Hematopoietic multipotent progenitor cell (in vitro differentiated cells): ENCODE data around the gene TSPEAR. TPM values are rescaled to one million over a fixed set of nuclear protein-coding genes. Genes with fewer than 3 reads are reported as not detected.
"Not testable (repeated sequence)": the region's sequence is repeated elsewhere in the genome, so short reads cannot be mapped to it uniquely, and the experiment has no call there.

Experiments used
- DNase-seq, 3 donors: peaks; one replicate each; pipeline ENCODE4 v3.0.0-alpha.2; 2011 to 2015; ENCODE audit warnings: low read depth in 2 of 3, low spot score in 2 of 3
- total RNA-seq: library from RNA; depleted of rRNA; stranded (reverse); fragments of >200 nt; gene quantifications from one replicate; pipeline ENCODE4 v1.2.3, GENCODE V29; 2012

The TSPEAR gene
- total RNA-seq, 1 donor, result not detected

DNA sequence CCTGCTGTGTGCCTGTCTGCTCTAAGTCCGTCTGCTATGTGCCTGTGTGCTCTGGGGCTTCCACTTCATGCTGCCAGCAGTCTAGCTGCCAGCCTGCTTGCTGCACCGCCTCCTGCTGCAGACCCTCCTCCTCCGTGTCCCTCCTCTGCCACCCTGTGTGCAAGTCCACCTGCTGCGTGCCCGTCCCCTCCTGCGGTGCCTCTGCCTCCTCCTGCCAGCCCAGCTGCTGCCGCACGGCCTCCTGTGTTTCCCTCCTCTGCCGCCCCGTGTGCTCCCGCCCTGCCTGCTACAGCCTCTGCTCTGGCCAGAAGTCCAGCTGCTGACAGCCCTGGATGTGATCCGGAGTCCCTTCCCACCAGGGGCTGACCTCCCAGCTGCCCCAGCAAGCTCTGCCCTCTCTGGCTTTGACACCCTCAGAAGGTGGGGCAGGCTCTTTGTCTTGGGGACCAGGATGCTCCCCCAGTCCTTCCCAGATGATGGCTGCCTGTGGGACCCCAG is 73.5 kb downstream of the TSPEAR start:
- not testable (repeated sequence) for DNase-seq

DNA sequence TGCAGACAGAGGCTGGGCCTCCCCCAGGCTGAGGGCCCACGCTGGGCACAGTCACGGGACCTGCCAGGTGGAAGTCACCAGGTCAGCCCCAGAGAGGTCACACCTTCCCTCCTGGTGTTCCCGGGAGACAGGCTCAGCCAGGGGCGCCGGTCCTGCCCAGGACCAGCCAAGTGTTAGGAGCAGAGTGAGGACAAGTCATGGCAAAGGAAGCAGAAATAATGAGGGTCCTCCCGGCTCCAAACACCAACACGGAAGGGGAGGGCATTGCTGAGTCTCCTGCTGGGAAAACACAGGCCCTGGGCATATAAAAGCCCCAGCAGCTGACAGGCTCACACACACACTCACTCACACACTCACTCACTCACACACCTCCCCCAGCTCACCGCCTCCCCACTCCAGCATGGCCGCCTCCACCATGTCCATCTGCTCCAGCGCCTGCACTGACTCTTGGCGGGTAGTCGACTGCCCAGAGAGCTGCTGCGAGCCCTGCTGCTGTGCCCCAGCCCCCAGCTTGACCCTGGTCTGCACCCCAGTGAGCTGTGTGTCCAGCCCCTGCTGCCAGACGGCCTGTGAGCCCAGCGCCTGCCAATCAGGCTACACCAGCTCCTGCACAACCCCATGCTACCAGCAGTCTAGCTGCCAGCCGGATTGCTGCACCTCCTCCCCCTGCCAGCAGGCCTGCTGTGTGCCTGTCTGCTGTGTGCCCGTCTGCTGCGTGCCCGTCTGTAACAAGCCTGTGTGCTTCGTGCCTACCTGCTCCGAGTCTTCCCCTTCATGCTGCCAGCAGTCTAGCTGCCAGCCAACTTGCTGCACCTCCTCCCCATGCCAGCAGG is 74.1 kb downstream of the TSPEAR start, which contains the start of gene KRTAP10-10:
KRTAP10-10 (plus strand) TSS at position 339 of the 833 bp plus-strand sequence; CDS start at position 401, 62 bp downstream.
- DNase-seq, result no peak

DNA sequence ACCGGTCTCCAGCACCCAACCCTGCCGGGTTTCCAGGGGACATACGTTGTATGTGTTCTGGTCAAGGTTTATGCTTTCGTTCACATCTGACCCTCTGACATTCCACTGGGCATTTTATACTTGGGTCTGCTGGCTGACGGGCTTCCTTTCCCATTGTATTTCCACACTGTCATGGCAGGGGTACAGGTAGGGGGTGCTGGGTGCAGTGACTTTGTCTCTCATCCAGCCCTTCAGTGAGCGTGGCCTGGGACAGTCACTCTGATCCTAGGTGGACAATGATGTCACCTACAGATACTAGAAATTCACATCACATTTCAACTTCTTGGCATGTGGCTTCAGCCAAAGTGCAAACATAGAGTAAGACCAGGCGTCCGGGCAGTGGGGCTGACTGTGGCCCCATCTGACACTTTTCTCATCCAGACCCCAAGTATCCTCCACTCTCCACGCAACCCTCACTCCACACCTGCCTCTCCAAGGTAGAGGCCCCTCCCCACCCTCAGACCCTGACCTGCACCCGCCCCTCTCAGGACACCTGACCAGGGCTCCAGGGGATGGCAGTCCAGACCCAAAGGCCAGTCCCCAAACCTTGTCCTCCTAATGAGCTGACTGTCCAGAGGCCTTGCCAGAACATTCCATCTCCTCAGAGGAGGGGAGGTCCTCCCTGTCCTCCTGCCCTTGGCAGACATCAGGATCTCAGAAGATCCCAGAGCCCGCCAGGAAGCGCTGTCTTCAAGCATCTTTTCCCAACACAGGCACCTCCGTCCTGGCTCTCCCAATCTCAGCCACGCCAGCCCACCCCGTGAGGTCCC is 75.0 kb downstream of the TSPEAR start:
- no peak for DNase-seq

DNA sequence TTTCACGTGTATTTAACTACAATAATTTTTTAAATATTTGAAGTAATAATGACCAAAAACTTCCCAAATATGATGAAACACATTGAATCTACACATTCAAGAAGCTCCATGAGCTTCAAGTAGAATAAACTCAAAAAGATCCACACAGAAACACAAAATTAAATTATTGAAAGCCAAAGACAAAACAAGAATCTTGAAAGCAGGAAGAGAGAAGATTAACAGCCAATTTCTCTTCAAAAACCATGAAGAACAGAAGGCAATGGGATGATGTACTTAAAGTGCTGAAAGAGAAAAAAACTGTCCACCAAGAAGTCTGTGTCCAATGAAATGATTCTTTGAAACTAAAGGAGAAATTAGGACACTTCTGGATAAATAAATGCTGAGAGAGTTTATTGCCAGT is 79.3 kb downstream of the TSPEAR start:
- no peak for DNase-seq

DNA sequence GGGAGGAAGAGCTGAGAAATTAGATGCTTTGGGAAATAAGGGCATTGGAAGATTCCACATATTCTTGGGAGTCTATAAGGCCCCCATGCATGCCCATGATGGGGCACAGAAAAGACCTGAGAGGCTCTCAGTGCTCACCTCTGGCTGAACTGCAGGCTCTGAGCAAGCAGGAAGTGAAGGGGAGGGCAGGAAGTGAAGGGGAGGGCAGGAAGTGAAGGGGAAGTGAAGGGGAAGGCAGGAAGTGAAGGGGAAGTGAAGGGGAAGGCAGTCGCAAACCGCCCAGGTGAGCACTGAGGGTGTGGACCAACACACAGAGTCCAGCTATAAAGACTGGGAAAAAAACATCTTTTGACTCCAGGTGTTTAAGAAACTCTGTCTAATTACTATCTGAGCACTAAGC is 80.9 kb downstream of the TSPEAR start:
- no peak for DNase-seq

DNA sequence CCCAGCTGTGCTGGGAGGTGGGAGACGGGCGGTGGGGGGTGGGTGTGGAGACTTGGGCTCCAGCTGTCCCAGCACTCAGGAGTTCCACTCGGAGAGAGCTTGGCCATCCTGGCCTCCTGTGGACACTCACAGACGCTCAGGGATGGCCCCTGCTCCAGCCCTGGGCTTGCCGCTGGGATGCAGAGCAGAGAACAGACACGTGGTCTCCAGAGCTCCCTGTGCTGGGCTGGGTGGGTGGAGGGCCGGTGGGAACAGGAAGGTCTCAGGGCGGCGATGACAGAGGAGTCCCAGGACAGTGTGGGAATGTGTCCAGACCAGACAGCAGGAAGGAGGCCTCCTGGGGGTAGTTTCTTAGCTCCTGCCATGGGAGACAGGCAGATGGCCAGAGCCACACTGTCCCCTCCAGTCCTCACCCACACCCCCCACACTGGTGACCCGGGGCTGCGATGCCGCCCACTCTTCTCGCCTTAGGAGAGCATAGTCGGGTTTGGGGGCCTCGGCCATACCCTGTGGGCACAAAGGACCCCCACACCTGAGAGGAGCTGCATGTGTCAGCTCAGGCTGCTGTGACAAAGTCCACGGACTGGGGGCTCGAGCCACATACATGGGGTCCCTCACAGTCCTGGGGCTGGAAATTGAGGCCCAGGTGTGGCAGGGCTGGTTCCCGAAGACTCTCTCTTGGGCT is 82.5 kb downstream of the TSPEAR start:
- DNase-seq, result no peak

DNA sequence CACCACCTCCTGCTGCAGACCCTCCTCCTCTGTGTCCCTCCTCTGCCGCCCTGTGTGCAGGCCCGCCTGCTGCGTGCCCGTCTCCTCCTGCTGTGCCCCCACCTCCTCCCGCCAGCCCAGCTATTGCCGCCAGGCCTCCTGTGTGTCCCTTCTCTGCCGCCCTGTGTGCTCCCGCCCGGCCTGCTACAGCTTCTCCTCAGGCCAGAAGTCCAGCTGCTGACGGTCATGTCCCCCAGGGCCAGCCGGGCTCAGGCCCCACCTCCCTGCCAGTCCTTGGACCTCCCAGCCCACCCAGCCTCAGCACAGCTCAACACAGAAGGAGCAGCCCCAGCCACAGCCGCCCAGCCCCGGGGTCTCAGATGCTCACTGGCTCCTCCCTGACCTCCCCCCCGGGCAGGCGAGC is 83.5 kb downstream of the TSPEAR start:
- not testable (repeated sequence) for DNase-seq

DNA sequence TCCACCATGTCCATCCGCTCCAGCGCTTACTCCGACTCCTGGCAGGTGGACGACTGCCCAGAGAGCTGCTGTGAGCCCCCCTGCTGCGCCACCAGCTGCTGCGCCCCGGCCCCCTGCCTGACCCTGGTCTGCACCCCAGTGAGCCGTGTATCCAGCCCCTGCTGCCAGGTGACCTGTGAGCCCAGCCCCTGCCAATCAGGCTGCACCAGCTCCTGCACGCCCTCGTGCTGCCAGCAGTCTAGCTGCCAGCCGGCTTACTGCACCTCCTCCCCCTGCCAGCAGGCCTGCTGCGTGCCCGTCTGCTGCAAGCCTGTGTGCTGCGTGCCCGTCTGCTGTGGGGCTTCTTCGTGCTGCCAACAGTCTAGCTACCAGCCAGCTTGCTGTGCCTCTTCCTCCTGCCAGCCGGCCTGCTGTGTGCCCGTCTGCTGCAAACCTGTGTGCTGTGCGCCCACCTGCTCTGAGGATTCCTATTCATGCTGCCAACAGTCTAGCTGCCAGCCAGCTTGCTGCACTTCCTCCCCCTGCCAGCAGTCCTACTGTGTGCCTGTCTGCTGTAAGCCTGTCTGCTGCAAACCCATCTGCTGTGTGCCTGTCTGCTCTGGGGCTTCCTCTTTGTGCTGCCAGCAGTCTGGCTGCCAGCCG is 84.1 kb downstream of the TSPEAR start:
- DNase-seq, result not testable (repeated sequence)

DNA sequence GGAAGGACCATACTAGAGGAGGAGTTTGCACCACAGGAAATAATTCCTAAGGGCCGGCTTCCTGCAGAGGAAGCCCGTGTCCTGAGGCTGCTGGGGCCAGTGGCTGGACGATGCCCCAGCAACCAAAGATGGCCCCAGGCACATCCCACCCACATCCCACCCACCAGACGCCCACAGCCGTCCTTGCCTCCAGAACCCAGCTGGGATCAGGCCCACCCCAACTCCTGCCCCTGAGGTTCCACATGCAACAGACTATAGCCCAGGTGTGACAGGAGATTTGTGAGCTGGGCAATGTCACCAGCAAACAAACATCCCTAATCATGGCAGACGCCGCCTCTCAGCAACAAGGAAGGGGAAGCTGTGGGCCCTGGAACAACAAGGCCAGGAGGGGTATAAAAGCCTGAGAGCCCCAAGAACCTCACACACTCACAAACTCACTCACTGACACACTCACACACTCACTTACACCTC is 84.7 kb downstream of the TSPEAR start, which contains the start of gene KRTAP10-9:
KRTAP10-9 (plus strand) TSS at position 421 of the 471 bp plus-strand sequence. CDS start 79 bp downstream, outside the sequence.
- DNase-seq, result no peak

DNA sequence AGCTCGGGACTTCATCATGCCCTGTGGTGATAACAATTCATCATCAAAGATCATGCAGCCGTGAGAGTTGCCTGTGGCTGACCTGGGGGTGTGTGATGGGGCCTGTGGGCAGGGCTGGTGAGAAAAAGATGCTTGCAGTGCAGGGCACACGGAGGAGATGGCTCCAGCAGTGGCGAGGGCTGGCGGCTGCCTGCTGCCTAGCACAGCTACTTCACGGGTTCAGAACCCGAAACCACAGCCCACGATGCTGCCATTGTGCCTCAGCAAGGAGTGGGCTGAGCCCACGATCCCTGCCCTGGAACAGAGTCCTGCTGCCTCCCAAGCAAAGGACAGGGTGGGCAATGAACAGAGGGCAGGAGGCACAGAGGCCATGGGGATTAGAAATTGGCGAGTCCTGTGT is 85.1 kb downstream of the TSPEAR start:
- DNase-seq, result no peak

DNA sequence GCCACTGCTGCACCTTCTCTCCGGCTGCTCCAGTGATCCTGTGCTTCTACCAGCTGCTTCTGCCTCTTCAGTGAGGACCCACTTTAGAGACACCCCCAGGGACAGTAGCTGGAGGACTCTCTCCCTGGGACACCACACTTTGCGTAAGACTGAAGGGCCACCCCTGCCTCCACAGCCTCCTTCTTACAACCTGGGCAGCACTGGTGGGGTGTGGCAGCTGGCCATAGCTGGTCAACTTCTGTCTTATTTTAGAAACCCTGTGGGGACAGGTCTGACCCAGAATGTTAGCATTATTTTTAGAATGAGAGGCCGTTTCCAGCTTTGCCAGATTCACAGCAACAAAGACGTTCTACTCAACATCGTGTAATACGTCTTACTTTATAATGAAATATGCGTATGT is 85.6 kb downstream of the TSPEAR start:
- no peak for DNase-seq

DNA sequence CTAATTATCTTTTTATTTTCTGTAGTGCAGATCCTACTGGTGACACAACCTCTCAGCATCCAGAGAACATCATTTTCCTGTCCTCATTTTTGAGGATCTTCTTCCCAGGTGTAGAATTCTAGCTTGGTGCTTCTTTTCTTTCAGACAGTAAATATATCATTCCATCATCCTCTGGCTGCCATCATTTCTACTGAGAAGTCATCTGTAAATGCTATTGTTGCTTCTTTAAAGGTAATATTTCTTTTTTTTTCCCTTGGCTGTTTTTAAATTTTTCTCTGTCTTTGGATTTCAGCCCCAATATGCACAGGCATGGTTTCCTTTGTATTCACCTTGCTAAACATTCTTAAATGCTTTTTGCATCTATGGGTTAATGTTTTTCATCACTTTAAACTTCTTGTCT is 87.8 kb downstream of the TSPEAR start:
- no peak for DNase-seq

DNA sequence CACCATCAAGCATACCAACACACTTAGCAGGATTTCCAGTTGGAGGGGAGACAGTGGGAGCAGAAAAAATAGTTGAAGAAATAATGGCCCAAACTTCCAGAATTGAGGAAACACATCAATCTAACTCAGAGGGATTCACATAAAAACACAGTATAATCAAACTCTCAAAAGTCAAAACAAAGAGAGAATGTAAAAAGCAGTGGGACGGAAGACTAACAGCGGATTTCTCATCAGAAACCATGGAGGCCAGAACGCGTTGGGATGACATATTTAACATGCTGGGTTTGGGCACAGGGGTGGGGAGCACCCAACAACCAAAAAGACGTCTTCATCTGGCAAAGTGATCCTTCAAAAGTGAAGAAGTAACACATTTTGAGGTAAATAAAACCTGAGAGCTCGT is 91.5 kb downstream of the TSPEAR start:
- DNase-seq, result no peak

DNA sequence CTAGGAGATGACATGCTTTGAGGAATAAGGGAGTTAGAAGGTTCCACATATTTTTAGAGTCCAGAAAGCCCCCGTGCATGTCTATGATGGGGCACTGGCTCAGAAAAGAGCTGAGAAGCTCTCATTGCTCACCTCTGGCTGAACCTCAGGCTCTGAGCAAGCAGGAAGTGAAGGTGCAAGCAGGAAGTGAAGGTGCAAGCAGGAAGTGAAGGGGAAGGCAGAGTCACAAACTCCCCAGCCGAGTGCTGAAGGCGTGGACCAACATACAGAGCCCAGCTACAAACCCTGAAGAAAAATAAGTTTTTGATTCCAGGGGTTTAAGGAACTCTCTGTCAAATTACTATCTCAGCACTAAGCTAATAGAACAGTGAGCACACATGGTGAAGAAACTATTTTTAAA is 92.5 kb downstream of the TSPEAR start:
- peak in 1 of 3 donors; percentile 24 for DNase-seq

DNA sequence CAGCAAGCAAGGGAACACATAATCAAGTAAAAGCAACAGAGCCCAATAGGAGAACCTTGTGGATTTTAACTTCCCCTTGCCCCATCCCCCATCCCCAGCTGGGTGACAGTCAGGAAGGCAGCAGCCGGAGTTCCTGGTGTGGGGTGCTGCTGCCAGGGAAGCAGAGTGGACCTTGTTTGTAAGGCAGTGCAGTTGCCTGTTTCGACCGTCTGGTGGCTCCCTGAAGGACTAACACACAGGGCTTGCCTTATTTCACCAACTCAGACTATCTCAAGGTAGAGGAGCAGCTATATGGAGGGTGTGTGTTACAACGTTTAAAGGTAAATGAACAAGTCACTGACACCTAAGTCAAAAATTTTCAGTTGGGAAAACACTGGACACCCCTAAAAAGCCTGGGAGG is 92.9 kb downstream of the TSPEAR start:
- peak in 1 of 3 donors; percentile 13 for DNase-seq

DNA sequence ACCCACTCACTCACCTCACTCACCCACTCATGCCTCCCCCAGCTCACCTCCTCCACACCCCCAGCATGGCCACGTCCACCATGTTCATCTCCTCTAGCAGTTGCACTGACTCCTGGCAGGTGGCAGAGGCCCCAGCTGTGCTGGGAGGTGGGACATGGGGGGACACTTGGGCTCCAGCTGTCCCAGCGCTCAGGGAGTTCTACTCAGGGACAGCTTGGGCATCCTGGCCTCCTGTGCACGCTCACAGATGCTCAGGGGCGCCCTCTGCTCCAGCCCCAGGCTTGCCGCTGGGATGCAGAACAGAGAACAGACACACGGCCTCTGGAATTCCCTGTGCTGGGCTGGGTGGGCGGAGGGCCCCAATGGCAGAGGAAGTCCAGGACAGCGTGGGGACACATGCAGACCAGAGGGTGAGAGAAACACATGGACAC is 94.3 kb downstream of the TSPEAR start:
- DNase-seq, result no peak

DNA sequence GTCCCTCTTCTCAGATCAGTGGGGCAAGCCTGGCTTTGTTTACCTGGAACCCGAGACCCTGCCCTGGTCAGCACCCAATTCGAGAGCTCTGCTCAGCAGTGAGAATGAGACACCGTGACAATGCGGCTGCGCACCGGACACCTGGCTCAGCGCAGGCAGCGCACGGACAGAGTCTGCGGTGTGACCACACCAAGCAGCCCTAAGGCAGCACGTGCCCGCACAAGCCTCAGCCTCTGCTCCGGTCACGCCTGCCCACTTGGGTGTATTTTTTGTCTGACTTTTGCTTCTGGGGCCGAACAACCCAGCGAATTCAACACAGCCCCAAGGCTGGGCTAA is 94.8 kb downstream of the TSPEAR start:
- DNase-seq, result no peak

DNA sequence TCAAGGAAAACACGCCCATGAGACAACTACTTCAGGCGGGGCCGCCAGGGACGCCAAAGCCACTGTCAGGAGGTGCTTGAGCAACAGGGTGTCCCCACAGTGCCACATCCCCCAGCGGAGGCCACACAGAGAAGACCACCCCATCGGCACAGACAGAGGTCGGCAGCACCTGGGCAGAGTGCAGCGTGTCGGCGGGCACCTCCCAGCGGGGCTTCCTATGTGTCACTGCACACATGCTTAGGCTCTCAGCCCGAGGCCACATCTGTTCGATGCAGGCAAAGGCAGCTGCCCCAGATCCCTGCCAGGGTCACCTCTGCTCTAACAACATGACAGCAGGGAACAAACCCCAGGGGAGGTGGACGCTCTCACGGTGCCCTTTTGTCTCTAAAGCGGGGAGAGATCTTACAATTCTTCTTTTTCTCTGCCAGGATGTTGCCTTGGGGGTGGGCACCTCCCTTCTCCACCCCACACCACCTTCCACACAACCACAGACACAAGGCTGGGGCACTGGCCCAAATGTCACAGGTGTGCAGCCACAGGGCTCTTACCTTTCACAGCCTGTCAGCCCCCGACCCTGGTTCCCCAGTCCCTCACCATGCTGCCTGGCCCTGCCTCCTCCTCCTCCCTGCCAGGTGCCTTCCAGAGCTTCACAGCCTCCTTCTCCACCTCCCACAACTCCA is 95.3 kb downstream of the TSPEAR start:
- no peak for DNase-seq

DNA sequence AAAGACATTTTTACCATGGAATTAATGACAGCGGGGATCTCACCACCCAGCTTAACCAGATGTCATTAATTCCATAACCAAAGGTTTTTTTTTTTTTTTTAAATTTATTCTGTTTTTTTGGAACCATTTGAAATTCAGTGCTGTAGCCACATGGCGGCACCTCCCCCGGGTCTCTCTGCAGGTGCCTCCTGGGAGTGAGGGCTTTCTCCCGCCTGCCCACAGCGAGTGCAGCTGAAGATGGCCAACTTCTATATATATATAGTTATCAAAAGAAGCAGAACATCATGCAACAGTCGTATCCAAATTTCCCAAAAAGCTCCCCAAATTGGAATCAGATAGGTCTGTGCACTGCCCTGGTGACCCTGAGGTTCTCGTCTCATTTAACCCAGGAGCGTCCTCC is 95.9 kb downstream of the TSPEAR start:
- no peak for DNase-seq

DNA sequence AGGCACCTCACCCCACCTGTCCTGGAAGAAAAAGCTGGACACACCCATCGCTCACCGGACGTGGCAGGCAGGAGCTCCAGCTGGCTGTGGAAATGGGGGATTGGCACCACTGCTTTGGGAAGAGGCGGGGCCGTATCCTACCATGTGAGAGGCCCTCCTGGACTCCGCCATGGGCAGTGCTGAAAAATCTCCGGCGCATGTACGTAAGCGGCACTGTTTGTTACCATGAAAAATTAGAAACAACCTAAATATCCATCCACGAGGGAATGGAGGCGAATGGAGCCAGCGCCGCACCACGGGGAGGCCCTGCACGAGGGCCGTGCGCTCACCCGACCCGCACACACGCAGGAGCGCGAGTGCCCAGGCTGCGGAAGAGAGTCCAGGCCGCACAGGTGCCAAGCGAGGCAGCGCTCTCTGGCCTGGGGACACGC is 96.4 kb downstream of the TSPEAR start:
- DNase-seq, result no peak
